GDM1 (cell line): ENCODE data around the gene RPL19.
A peak's percentile ranks its signal among the peaks of the same experiment; 100 is the strongest.
"Not testable (repeated sequence)": the region's sequence is repeated elsewhere in the genome, so short reads cannot be mapped to it uniquely, and the experiment has no call there.

Experiments
- DNase-seq: peaks from one replicate; lab custom pipeline; 2025; lab: John Stamatoyannopoulos, UW

RPL19 gene

DNA sequence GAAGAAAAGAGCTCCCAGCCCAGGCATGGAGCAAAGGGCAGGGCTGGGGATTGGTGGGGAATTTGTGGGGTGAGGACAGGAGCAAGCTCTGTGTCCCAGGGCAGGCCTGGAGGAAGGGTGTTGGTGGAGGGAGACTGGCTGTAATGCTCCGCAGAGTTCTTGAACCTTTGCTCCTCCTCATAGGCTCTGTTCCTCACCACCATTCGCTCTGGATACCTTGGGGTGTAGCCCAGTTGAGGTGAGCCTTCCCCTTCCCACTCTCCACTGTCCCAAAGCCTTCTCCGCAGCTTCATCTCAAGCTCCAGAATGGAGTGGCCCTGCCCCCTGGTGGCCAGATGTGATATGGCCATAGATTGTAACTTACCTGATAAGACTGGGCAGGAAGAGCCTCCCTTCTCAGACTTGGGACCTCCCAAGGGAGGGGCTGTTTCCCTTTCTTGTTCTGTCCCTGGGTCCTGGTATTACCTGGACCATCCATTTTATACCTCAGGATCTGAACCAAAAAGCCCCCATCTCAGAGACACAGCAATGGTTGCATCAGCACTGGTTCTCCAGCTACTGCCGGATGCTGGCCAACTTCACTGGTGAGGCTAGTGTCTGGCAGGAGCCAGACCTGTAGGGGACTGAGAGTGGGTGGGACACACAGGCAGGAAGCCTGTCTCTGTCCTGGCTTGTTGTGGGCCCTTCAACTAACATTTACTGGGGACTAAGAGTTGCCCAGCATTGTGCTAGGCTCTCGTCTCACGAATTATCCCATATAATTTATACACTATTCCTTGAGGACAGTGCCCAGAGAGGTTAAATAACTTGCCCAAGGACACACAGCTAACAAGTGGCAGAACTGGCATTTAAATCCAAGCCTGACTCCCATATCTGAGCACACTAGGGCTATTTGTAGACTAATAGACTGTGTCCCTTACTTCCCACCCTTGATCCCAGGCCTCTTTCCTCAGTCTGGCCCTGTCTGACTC is 44.8 kb downstream of the RPL19 start:
- peak; percentile 67 for DNase-seq

DNA sequence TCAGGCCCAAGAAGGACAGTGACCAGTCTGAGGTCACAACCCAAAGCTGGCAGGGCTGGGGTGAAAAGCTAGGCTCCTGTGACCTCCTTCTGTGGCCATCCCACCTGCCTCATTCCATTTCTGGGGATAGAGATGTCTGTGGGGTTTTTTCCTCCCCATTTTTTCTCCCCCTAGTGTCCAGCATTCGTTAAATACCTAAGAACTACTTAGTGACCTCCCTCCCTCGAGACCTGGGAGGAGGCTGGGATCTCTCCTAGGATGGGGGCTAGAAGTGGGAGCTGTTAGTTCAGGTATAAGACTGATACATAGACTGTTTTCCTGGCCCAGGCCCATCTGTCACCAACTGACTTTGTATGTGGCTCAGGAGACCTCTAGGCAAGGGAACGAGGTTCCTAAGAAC is 46.2 kb downstream of the RPL19 start:
- no peak for DNase-seq

DNA sequence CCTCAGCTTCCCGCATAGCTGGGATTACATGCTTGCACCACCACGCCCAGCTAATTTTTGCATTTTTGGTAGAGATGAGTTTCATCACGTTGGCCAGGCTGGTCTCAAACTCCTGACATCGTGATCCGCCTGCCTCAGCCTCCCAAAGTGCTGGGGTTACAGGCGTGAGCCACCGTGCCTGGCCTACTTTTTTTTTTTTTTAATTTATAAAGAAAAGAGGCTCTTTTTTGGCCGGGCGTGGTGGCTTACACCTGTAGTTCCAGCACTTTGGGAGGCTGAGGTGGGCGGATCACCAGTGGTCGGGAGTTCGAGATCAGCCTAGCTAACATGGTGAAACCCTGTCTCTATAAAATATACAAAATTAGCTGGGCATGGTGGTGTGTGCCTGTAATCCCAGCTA is 50.0 kb downstream of the RPL19 start:
- not testable (repeated sequence) for DNase-seq

DNA sequence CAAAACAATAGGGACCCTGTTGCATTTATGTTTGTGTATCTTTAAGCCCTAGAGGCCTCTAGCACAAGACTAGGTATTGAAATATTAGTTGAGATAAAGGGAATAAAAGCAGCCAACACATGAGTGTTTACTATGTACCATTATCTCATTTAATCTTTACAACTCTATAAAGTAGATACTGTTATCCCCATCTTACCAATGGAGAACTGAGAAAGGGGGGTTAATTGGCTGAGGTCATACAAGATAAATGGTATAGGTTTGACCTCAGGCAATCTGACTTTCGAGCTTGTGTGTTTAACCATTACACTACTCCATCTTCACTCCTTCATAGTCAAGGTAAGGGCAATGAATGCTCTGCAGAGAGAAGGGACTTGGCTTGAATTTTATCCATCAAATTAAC is 51.9 kb downstream of the RPL19 start:
- no peak for DNase-seq

DNA sequence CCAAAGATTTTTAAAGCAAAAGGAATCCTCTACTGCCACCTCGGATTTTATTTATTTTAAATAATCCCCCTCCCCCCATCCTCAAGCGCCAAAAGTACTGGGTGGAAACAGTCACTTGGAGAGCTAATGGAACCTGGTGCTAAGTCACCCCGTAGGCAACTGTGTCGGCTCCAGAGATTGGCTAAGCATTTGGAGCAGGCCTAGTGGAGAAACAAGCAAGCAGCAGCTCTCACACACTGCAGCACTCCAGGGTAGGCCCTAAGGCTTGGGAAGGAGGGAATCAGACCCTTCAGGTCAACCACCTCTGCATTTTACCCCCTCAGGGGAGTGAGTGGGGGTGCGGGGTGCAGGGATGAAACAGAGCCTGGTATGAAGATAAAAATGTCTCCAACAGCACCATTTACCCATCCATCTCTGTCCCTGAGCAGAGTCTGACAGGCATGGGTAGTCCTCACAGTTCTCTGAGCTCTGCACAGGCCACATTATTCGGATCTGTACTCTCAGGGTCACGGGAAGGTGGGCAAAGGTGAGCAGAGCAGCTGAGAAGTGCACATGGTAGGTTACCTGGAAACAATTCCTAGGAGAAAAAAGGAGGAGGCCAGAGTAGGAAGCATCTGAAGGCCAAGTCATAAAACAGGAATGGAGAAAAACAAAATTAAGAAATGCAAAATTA is 52.8 kb downstream of the RPL19 start:
- no peak for DNase-seq
